A549 (cell line): ENCODE measurements around the gene SEC24A. TPM values are rescaled to one million over a fixed set of nuclear protein-coding genes. Genes with fewer than 3 reads are reported as not detected.
"Not testable (repeated sequence)": the region's sequence is repeated elsewhere in the genome, so short reads cannot be mapped to it uniquely, and the experiment has no call there.

ENCODE experiments used
- ATAC-seq, 2 experiments: fragments of 200-7000 bp in 1 of 2; fragments of >200 bp in 1 of 2; cut with Nextera tagmentation in 1 of 2; cut with Tn5 transposase in 1 of 2; 3 replicates each; pipeline versions ENCODE4 v1.8.0 to v1.9.1; 2018 to 2020; ENCODE audit warnings: mild to moderate bottlenecking in 1 of 2, moderate library complexity in 1 of 2
- CTCF ChIA-PET: fragments of 300-600 bp; sonication (Branson Sonifier 250); formaldehyde crosslinking; extraction: SDS; loops from one replicate; lab custom pipeline; 2021; ENCODE audit warnings: antibody characterized with exemption, inconsistent platforms; lab: Yijun Ruan, JAX
- POLR2A ChIA-PET: fragments of 350-600 bp; formaldehyde crosslinking; extraction: SDS; loops from one replicate; lab custom pipeline; 2021; ENCODE audit warnings: antibody characterized with exemption, inconsistent platforms; lab: Yijun Ruan, JAX
- DNase-seq, 2 experiments: peaks; one replicate each; pipeline versions ENCODE4 v3.0.0 to v3.0.0-alpha.2; 2011 to 2016; ENCODE audit warnings: low read depth in 1 of 2, low spot score in 1 of 2
- FAIRE-seq: peaks from 2 replicates; lab custom pipeline; 2011; peaks lifted over from hg19 to GRCh38; lab: Jason Lieb, UNC
- H3K27ac ChIP-seq, 2 experiments: fragments of >200 bp; sonication (Bioruptor Twin); formaldehyde crosslinking; 3 replicates each; pipeline ENCODE4 v1.5.1; 2016 to 2017
- H3K4me1 ChIP-seq: fragments of >200 bp; sonication (Bioruptor Twin); formaldehyde crosslinking; 3 replicates; pipeline ENCODE4 v1.6.1; 2016
- H3K4me2 ChIP-seq: fragments of >200 bp; sonication (Bioruptor Twin); formaldehyde crosslinking; 3 replicates; pipeline ENCODE4 v1.6.1; 2016
- H3K4me3 ChIP-seq: fragments of >200 bp; sonication (Bioruptor Twin); formaldehyde crosslinking; 3 replicates; pipeline ENCODE4 v1.5.1; 2016
- H3K9me3 ChIP-seq: fragments of >200 bp; sonication (Bioruptor Twin); formaldehyde crosslinking; 3 replicates; pipeline ENCODE4 v1.6.1; 2016
- CEBPB ChIP-seq, 2 experiments: fragments of >200 bp in 1 of 2; sonication (Bioruptor Twin) in 1 of 2; formaldehyde crosslinking in 1 of 2; IDR thresholded peaks; 2 replicates each; pipeline ENCODE4 v1.6.1; 2012 to 2016
- CHD2 ChIP-seq: fragments of 150-350 bp; IDR thresholded peaks from 2 replicates; pipeline ENCODE4 v1.6.1; 2014; ENCODE audit warnings: low read length; ENCODE audit not compliant: partially characterized antibody
- CHD4 ChIP-seq: fragments of 200-600 bp; sonication (generic); IDR thresholded peaks from 2 replicates; pipeline ENCODE4 v1.6.1; 2016; ENCODE audit warnings: antibody characterized with exemption, mild to moderate bottlenecking, borderline replicate concordance
- EHF ChIP-seq: fragments of 250-450 bp; sonication (Bioruptor Pico); IDR thresholded peaks from 2 replicates; pipeline ENCODE4 v1.5.0; 2020; ENCODE audit warnings: mild to moderate bottlenecking
- EHMT2 ChIP-seq: fragments of 200-600 bp; sonication (generic); IDR thresholded peaks from 2 replicates; pipeline ENCODE4 v1.6.1; 2016; ENCODE audit warnings: antibody characterized with exemption, low read depth, mild to moderate bottlenecking, moderate library complexity
- EP300 ChIP-seq, 2 experiments: fragments of >200 bp; sonication (Bioruptor Twin); formaldehyde crosslinking; IDR thresholded peaks; 2 replicates in 1 of 2; 3 replicates in 1 of 2; pipeline ENCODE4 v1.6.1; 2016 to 2017
- FOSL2 ChIP-seq, 2 experiments: fragments of 450-650 bp in 1 of 2; fragments of >200 bp in 1 of 2; sonication (Bioruptor Twin) in 1 of 2; formaldehyde crosslinking; IDR thresholded peaks; 2 replicates each; pipeline versions ENCODE4 v1.5.0 to v1.6.1; 2016 to 2020; ENCODE audit warnings: mild to moderate bottlenecking in 1 of 2, moderate library complexity in 1 of 2
- HOXA7 ChIP-seq: fragments of 250-450 bp; sonication (Bioruptor Pico); IDR thresholded peaks from 2 replicates; pipeline ENCODE4 v1.5.0; 2020; ENCODE audit warnings: mild to moderate bottlenecking, moderate library complexity
- HOXB5 ChIP-seq: fragments of 250-450 bp; sonication (Bioruptor Pico); IDR thresholded peaks from 2 replicates; pipeline ENCODE4 v1.5.0; 2020; ENCODE audit warnings: mild to moderate bottlenecking, moderate library complexity
- JUNB ChIP-seq: fragments of >200 bp; sonication (Bioruptor Twin); formaldehyde crosslinking; IDR thresholded peaks from 2 replicates; pipeline ENCODE4 v1.6.1; 2016
- KDM1A ChIP-seq: fragments of 200-600 bp; sonication (generic); IDR thresholded peaks from 2 replicates; pipeline ENCODE4 v1.6.1; 2016; ENCODE audit warnings: low read depth, mild to moderate bottlenecking
- KDM5A ChIP-seq: fragments of 200-600 bp; sonication (generic); IDR thresholded peaks from 2 replicates; pipeline ENCODE4 v1.6.1; 2016; ENCODE audit warnings: antibody characterized with exemption, mild to moderate bottlenecking
- MYC ChIP-seq: IDR thresholded peaks from 2 replicates; pipeline ENCODE4 v1.6.1; 2012; ENCODE audit warnings: mild to moderate bottlenecking, inconsistent platforms, low read length, improper control_type of control experiment, borderline replicate concordance
- NPAS2 ChIP-seq: fragments of 250-450 bp; sonication (Bioruptor Pico); IDR thresholded peaks from 2 replicates; pipeline ENCODE4 v1.8.0; 2022; ENCODE audit warnings: mild to moderate bottlenecking, moderate library complexity, borderline replicate concordance
- NR3C1 ChIP-seq: fragments of >200 bp; sonication (Bioruptor Twin); formaldehyde crosslinking; IDR thresholded peaks from 3 replicates; pipeline ENCODE4 v1.6.1; 2017
- PHF8 ChIP-seq: fragments of 200-600 bp; sonication (generic); IDR thresholded peaks from 2 replicates; pipeline ENCODE4 v1.6.1; 2016; ENCODE audit warnings: low read depth, mild to moderate bottlenecking, antibody characterized with exemption, moderate library complexity, borderline replicate concordance
- POLR2A ChIP-seq: IDR thresholded peaks from 2 replicates; pipeline ENCODE4 v1.6.1; 2012; ENCODE audit warnings: mild to moderate bottlenecking, low read length
- POLR2AphosphoS2 ChIP-seq: conservative IDR thresholded peaks from 2 replicates; pipeline ENCODE4 v1.6.1; 2012; ENCODE audit warnings: low read length, improper control_type of control experiment, inconsistent platforms
- RAD21 ChIP-seq, 2 experiments: fragments of >200 bp in 1 of 2; sonication (Bioruptor Twin) in 1 of 2; formaldehyde crosslinking in 1 of 2; IDR thresholded peaks in 1 of 2; conservative IDR thresholded peaks in 1 of 2; 2 replicates in 1 of 2; 3 replicates in 1 of 2; pipeline ENCODE4 v1.6.1; 2012 to 2018; ENCODE audit warnings: inconsistent platforms in 1 of 2
- RCOR1 ChIP-seq: fragments of 150-350 bp; IDR thresholded peaks from 2 replicates; pipeline ENCODE4 v1.6.1; 2014; ENCODE audit warnings: antibody characterized with exemption, low read length, low read depth
- RFX5 ChIP-seq: fragments of 450-650 bp; IDR thresholded peaks from 2 replicates; pipeline ENCODE4 v1.7.1; 2014; ENCODE audit warnings: antibody characterized with exemption, mild to moderate bottlenecking, moderate library complexity
- SREBF2 ChIP-seq: fragments of 450-650 bp; IDR thresholded peaks from 2 replicates; pipeline ENCODE4 v1.6.1; 2014; ENCODE audit warnings: mild to moderate bottlenecking, moderate library complexity
- TP53 ChIP-seq: fragments of 250-450 bp; sonication (Bioruptor Pico); IDR thresholded peaks from 2 replicates; pipeline ENCODE4 v1.5.0; 2021; ENCODE audit warnings: mild to moderate bottlenecking, moderate library complexity
- ZC3H11A ChIP-seq: fragments of 450-650 bp; IDR thresholded peaks from 2 replicates; pipeline ENCODE4 v1.6.1; 2014; ENCODE audit warnings: antibody characterized with exemption, mild to moderate bottlenecking
- WGBS: methylation state at CpG from one replicate; pipeline ENCODE4 v1.1.6; 2017; ENCODE audit errors: missing lambda C conversion rate; 5-methylcytosine and 5-hydroxymethylcytosine counted together
- polyA plus RNA-seq, 4 experiments: library from polyadenylated mRNA; depleted of rRNA in 3 of 4; stranded (reverse); fragments of >200 nt; fragmentation: RNase III in 1 of 4; extraction: RNeasy Plus Mini Kit Qiagen cat#74134 plus additional on column Dnase treatment in 1 of 4; gene quantifications; 2 replicates in 3 of 4; 3 replicates in 1 of 4; pipeline ENCODE4 v1.2.3, GENCODE V29; 2011 to 2017
- TF ChIP-seq, protein P1 (sequence below): IDR thresholded peaks from 2 replicates; pipeline ENCODE4 v1.6.1; 2012
- TF ChIP-seq, protein P2 (sequence below): IDR thresholded peaks from 2 replicates; pipeline ENCODE4 v1.6.1; 2012; ENCODE audit warnings: low read depth, borderline replicate concordance
- TF ChIP-seq, protein P3 (sequence below): fragments of 250-450 bp; sonication (Bioruptor Pico); IDR thresholded peaks from 2 replicates; pipeline ENCODE4 v1.5.0; 2020; ENCODE audit warnings: low read depth, mild to moderate bottlenecking, moderate library complexity
- TF ChIP-seq, protein P4 (sequence below): IDR thresholded peaks from 2 replicates; pipeline ENCODE4 v1.6.1; 2012

SEC24A gene
- polyA plus RNA-seq, 2 of the 4 experiments (the other 2 are of a cell fraction): 11.6 to 23.6 TPM

DNA sequence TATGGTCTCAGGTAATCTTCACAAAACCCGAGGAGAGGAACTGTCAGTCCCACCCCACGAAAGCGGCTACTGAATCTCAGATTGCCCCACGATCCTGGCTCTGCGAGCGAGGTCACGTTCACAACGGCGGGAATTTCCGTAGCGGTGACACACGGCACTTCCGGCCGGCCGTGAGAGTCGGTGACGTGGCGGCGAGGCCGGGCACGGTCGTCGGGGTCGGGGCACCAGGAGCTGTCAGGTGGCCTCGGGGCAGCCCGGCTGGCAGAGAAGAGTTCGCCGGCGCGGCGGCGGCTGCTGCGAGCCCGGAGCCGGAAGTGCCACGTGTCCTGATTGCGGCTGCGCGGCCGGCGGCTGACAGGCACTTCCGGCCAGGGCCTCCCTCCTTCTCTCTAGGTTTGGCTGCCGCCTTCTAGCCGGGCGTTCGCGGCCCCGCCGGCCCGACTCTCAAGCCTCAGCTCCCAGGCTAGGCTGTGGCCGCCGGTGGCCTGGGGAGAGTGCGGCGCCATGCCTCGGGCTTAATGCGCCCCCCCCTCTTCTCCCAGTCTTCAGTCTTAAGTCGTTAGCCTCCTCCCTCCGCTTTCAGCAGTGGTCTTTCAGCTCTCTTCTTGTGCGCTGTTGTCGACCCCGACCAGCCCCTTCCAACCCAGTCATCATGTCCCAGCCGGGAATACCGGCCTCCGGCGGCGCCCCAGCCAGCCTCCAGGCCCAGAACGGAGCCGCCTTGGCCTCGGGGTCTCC, at the start of gene SEC24A (continued):
- TF ChIP-seq EP300 (IDR thresholded peaks at IDR 0.05): no peak
- TF ChIP-seq NR3C1: no peak
- no peak for TF ChIP-seq JUNB
- no peak for TF ChIP-seq NPAS2 (CRISPR knock-in tag)
- TF ChIP-seq RFX5: no peak
- no peak for TF ChIP-seq KDM5A
- no peak for TF ChIP-seq RAD21 (conservative IDR thresholded peaks at IDR 0.05 in 1 of 2, IDR thresholded peaks at IDR 0.05 in 1 of 2)
- no peak for TF ChIP-seq HOXA7 (CRISPR knock-in tag)
- no peak for TF ChIP-seq CHD2
- TF ChIP-seq, protein P1, sequence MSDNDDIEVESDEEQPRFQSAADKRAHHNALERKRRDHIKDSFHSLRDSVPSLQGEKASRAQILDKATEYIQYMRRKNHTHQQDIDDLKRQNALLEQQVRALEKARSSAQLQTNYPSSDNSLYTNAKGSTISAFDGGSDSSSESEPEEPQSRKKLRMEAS: peak; percentile 95
- no peak for TF ChIP-seq EHMT2
- TF ChIP-seq RCOR1: no peak
- TF ChIP-seq POLR2A: peak; percentile 75
- TF ChIP-seq, protein P2, sequence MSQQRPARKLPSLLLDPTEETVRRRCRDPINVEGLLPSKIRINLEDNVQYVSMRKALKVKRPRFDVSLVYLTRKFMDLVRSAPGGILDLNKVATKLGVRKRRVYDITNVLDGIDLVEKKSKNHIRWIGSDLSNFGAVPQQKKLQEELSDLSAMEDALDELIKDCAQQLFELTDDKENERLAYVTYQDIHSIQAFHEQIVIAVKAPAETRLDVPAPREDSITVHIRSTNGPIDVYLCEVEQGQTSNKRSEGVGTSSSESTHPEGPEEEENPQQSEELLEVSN: peak; percentile 98
- TF ChIP-seq CEBPB (IDR thresholded peaks at IDR 0.05): no peak
- peak; percentile 47; the same call in 1 of the 2 replicates for TF ChIP-seq PHF8
- no peak for TF ChIP-seq CHD4
- TF ChIP-seq SREBF2: no peak
- TF ChIP-seq POLR2AphosphoS2: no peak
- TF ChIP-seq, protein P3, sequence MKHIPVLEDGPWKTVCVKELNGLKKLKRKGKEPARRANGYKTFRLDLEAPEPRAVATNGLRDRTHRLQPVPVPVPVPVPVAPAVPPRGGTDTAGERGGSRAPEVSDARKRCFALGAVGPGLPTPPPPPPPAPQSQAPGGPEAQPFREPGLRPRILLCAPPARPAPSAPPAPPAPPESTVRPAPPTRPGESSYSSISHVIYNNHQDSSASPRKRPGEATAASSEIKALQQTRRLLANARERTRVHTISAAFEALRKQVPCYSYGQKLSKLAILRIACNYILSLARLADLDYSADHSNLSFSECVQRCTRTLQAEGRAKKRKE (CRISPR knock-in tag): peak; percentile 67; the same call in 1 of the 2 replicates
- TF ChIP-seq FOSL2 (IDR thresholded peaks at IDR 0.05): no peak
- TF ChIP-seq FOSL2 (CRISPR knock-in tag; IDR thresholded peaks at IDR 0.05): peak; percentile 64
- no peak for TF ChIP-seq HOXB5
- no peak for TF ChIP-seq TP53 (CRISPR knock-in tag)
- no peak for TF ChIP-seq ZC3H11A
- no peak for TF ChIP-seq KDM1A
- TF ChIP-seq EHF (CRISPR knock-in tag): no peak
- TF ChIP-seq MYC: peak; percentile 63; the same call in 1 of the 2 replicates
- TF ChIP-seq, protein P4, sequence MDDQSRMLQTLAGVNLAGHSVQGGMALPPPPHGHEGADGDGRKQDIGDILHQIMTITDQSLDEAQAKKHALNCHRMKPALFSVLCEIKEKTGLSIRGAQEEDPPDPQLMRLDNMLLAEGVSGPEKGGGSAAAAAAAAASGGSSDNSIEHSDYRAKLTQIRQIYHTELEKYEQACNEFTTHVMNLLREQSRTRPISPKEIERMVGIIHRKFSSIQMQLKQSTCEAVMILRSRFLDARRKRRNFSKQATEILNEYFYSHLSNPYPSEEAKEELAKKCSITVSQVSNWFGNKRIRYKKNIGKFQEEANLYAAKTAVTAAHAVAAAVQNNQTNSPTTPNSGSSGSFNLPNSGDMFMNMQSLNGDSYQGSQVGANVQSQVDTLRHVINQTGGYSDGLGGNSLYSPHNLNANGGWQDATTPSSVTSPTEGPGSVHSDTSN: no peak

DNA sequence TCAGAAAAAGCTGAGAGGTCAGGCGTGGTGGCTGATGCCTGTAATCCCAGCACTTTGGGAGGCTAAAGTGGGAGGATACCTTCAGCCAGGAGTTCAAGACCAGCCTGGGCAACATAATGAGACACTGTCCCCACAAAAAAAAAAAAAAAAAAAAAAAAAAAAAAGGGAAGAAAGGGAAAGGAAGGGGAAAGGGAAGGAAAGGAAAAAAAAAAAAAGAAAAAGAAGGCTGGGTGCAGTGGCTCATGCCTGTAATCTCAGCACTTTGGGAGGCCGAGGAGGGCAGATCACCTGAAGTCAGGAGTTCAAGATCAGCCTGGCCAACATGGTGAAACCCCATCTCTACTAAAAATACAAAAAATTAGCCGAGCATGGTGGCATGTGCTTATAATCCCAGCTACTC, 48.8 kb upstream of the SEC24A start:
- ATAC-seq, H3K27ac ChIP-seq, POLR2A ChIA-PET, FAIRE-seq, H3K9me3 ChIP-seq, H3K4me3 ChIP-seq, H3K4me2 ChIP-seq, H3K4me1 ChIP-seq, DNase-seq: not testable (repeated sequence)
- WGBS: 93% methylated on average over 3 of the region's 3 CpGs
- CTCF ChIA-PET: interaction anchor here (1.1 to 3.9 kb wide), 2 partner anchors 12 to 73 kb away, joined by 3 to 31 read pairs; no protein-coding TSS in a partner anchor
